ENCODE results near the gene TUBA4A. TPM values are rescaled to one million over a fixed set of nuclear protein-coding genes. Genes with fewer than 3 reads are reported as not detected.

TUBA4A gene
- polyA plus RNA-seq, 1 experiment: 22.4 TPM

DNA sequence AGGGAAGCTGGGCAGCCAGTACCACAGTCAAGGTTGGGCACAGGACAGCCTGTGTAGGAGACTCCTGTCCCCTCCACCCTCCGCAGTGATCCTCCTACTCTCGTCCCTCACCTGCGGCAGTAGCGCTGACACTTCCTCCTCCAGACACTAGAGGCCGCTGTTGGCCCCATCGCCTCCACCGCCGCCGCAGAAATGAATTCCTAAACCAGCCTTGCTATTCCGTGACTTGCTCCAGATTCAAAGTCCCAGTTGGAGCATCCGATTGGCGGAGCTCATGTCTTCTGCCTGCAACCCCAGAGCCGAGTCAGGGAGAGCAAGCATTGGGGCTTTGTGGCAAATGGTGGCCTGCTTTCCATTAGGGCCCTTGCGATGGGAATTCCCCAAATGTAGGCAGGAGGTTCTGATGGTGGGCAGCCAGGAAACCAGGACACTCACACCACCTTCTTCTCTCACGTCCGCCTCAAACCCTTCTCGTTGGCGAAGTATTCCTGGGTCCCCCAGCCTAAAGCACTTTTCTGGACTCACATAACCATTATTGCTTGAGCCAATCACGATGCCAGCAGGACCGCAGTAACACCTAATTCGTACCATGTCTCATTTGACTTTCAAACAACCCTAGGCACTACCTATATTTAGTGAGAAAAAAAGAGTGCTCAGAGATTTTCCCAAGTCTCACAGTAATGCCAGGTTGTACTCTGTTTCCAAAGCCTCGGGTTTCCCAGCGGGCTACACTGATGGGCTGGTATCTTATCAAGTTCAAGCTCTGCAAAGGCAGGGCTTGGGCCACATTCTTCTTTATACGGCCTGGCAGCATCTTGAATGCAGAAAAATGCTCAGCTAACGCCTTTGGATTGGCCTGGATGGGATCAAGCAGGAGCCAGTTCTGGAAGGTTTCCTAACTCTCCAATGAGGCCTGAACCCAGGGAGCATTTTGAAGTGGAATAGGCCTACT is 24.3 kb upstream of the TUBA4A start:
- CTCF ChIA-PET: interaction anchor here (0.6 to 9.0 kb wide), 32 partner anchors 11 to 896 kb away, joined by 3 to 115 read pairs (median 6); partner anchors contain the start of genes ANKZF1, ATG9A, GLB1L and SLC23A3

DNA sequence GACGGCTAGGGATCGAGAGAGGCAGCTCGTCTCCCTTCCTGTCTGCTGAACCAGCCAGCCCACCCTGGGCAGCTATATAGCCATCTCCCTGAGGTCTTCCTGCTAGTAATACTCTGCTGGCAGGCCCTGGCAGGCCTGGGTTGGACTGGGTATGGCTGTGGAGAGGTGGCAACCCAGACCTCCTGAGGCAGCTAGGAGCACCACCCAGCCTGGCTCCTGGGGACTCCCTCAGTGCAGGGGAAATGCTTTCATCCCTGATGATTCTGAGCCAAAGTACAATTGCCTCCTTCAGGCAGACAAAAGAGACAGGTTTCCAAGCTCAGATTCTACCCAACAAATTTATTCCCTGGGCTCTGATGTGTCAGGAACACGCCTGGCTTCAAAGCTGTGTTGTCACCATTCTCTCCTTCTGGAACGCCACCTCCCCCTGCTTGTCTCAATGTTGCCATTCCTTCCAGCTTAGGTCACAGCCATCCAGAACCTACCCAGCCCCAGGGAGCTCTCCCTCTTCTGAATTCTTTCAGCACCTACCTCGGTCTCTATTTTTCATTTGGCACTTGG is 20.7 kb upstream of the TUBA4A start:
- Histone ChIP-seq H3K9me3 (ENCODE audit: control insufficient read depth, insufficient read depth, low read length) (no peaks in the 10 kb centered on the region), H3K4me3 (ENCODE audit: low read depth, low read length) (0 out of 2 replicates have a peak overlapping the region, but pooled peaks have one; percentile 13), H3K27ac (ENCODE audit: low read depth, low read length) (peak overlapping the region; percentile 68), H3K27me3 (ENCODE audit: control insufficient read depth, insufficient read depth, low read length) (peaks cover 4% of the 10 kb centered on the region)
- TF ChIP-seq, protein P1, sequence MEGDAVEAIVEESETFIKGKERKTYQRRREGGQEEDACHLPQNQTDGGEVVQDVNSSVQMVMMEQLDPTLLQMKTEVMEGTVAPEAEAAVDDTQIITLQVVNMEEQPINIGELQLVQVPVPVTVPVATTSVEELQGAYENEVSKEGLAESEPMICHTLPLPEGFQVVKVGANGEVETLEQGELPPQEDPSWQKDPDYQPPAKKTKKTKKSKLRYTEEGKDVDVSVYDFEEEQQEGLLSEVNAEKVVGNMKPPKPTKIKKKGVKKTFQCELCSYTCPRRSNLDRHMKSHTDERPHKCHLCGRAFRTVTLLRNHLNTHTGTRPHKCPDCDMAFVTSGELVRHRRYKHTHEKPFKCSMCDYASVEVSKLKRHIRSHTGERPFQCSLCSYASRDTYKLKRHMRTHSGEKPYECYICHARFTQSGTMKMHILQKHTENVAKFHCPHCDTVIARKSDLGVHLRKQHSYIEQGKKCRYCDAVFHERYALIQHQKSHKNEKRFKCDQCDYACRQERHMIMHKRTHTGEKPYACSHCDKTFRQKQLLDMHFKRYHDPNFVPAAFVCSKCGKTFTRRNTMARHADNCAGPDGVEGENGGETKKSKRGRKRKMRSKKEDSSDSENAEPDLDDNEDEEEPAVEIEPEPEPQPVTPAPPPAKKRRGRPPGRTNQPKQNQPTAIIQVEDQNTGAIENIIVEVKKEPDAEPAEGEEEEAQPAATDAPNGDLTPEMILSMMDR (IDR thresholded peaks at IDR 0.05; ENCODE audit: low read depth, low read length): no peak
- POLR2A ChIA-PET: interaction anchor here (0.7 to 1.1 kb wide), 2 partner anchors 21 to 22 kb away, joined by 3 to 4 read pairs; partner anchors contain the start of genes TUBA4A and TUBA4B
- CTCF ChIA-PET: interaction anchor here (1.2 to 1.6 kb wide), 4 partner anchors 18 to 115 kb away, joined by 3 to 9 read pairs (median 4); no protein-coding TSS in a partner anchor
- peak; percentile 37 for DNase-seq (ENCODE audit: low read depth, low spot score)

More for the DNA sequence above, 24.3 kb upstream of the TUBA4A start:
- H3K27ac ChIP-seq (ENCODE audit: low read depth, low read length): peak overlapping the region; percentile 90
- no peak overlapping the region for H3K4me3 ChIP-seq (ENCODE audit: low read depth, low read length)
- H3K9me3 ChIP-seq (ENCODE audit: control insufficient read depth, insufficient read depth, low read length): no peaks in the 10 kb centered on the region
- DNase-seq (ENCODE audit: low read depth, low spot score): peak; percentile 27
- no peaks in the 10 kb centered on the region for H3K27me3 ChIP-seq (ENCODE audit: control insufficient read depth, insufficient read depth, low read length)
- TF ChIP-seq, protein P1 (IDR thresholded peaks at IDR 0.05; ENCODE audit: low read depth, low read length): peak; percentile 98
- POLR2A ChIA-PET: interaction anchor here (0.6 to 2.9 kb wide), 13 partner anchors 12 to 206 kb away, joined by 3 to 11 read pairs (median 6); partner anchors contain the start of genes ANKZF1, ATG9A, DNPEP and GLB1L

DNA sequence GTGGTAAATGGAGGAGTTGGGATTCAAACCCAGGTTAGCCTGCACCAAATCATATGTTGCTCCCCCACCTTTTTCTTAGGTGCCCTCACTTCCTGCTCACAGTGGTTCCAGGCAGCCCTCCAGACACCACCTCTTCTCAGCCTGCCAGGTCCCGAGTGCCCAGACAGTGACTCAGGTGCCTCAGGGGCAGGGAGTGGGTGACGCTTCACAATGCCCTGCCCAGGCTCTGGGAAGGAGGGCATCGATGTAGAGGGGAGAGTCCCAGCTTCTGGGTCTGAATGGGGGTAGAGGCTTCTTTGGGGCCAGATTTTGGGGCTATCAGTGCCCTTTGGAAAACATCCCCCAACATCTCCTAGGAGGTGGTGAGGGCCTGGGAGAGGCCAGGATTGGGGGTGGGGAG is 20.2 kb upstream of the TUBA4A start:
- CTCF ChIA-PET: interaction anchor here (1.2 to 1.6 kb wide), 4 partner anchors 18 to 114 kb away, joined by 3 to 9 read pairs (median 4); no protein-coding TSS in a partner anchor
- H3K9me3 ChIP-seq (ENCODE audit: control insufficient read depth, insufficient read depth, low read length): no peaks in the 10 kb centered on the region
- TF ChIP-seq, protein P1 (IDR thresholded peaks at IDR 0.05; ENCODE audit: low read depth, low read length): no peak
- no peak for DNase-seq (ENCODE audit: low read depth, low spot score)
- POLR2A ChIA-PET: interaction anchor here (1.1 kb wide), 1 partner anchor 20 kb away, joined by 3 read pairs; the partner anchor contains the start of gene TUBA4A
- no peak overlapping the region for H3K4me3 ChIP-seq (ENCODE audit: low read depth, low read length)
- peaks cover 4% of the 10 kb centered on the region for H3K27me3 ChIP-seq (ENCODE audit: control insufficient read depth, insufficient read depth, low read length)
- peak overlapping the region; percentile 68 for H3K27ac ChIP-seq (ENCODE audit: low read depth, low read length)

DNA sequence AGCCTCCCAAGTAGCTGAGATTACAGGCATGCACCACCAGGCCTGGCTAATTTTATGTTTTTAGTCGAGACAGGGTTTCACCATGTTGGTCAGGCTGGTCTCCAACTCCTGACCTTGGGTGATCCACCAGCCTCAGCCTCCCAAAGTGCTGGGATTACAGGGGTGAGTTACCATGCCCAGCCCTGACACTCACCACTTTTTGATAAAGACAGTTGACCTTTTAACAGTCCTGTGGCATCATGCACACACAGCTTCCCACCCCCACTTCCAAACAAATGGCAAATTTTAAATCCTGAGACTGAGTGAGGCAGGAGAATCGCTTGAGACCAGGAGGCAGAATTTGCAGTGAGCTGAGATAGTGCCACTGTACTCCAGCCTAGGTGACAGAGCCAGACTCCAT is 19.3 kb upstream of the TUBA4A start:
- no peak overlapping the region for H3K27ac ChIP-seq (ENCODE audit: low read depth, low read length)
- TF ChIP-seq, protein P1 (IDR thresholded peaks at IDR 0.05; ENCODE audit: low read depth, low read length): no peak
- CTCF ChIA-PET: interaction anchor here (1.1 to 1.6 kb wide), 3 partner anchors 19 to 113 kb away, joined by 3 to 4 read pairs (median 4); no protein-coding TSS in a partner anchor
- peaks cover 4% of the 10 kb centered on the region for H3K27me3 ChIP-seq (ENCODE audit: control insufficient read depth, insufficient read depth, low read length)
- H3K9me3 ChIP-seq (ENCODE audit: control insufficient read depth, insufficient read depth, low read length): no peaks in the 10 kb centered on the region
- DNase-seq (ENCODE audit: low read depth, low spot score): no peak
- no peak overlapping the region for H3K4me3 ChIP-seq (ENCODE audit: low read depth, low read length)
- POLR2A ChIA-PET: no interaction called here
